WTC11 (cell line): ENCODE results near the gene PATL2. TPM values are rescaled to one million over a fixed set of nuclear protein-coding genes. Genes with fewer than 3 reads are reported as not detected.
"Not testable (repeated sequence)": the region's sequence is repeated elsewhere in the genome, so short reads cannot be mapped to it uniquely, and the experiment has no call there.

ENCODE experiments used
- ATAC-seq: fragments of 200-7000 bp; cut with Tn5 transposase; 2 replicates; pipeline ENCODE4 v1.10.0; 2021; ENCODE audit warnings: mild to moderate bottlenecking, moderate library complexity
- CTCF ChIA-PET: fragments of 300-600 bp; sonication (Branson Sonifier 250); formaldehyde crosslinking; loops from one replicate; lab custom pipeline; 2021; ENCODE audit warnings: antibody characterized with exemption; lab: Charles Lee
- POLR2A ChIA-PET: fragments of 350-600 bp; sonication (Branson Sonifier 250); formaldehyde crosslinking; loops from one replicate; lab custom pipeline; 2021; ENCODE audit warnings: antibody characterized with exemption; lab: Charles Lee
- DNase-seq: peaks from one replicate; pipeline ENCODE4 v3.0.0; 2021; ENCODE audit warnings: low spot score
- H3K27ac Mint-ChIP-seq: 2 replicates; pipeline ENCODE4 v1.8.0; 2021; ENCODE audit warnings: mixed read lengths
- H3K27me3 Mint-ChIP-seq: 2 replicates; pipeline ENCODE4 v1.8.0; 2021; ENCODE audit warnings: low read depth, mild to moderate bottlenecking, moderate library complexity, mixed read lengths
- H3K36me3 Mint-ChIP-seq: 2 replicates; pipeline ENCODE4 v1.8.0; 2021; ENCODE audit warnings: mixed read lengths
- H3K4me1 Mint-ChIP-seq: 2 replicates; pipeline ENCODE4 v1.8.0; 2022; ENCODE audit warnings: mixed read lengths
- H3K4me3 Mint-ChIP-seq: 2 replicates; pipeline ENCODE4 v1.8.0; 2021; ENCODE audit warnings: mild to moderate bottlenecking, moderate library complexity, mixed read lengths
- H3K9me3 Mint-ChIP-seq: 2 replicates; pipeline ENCODE4 v1.8.0; 2021; ENCODE audit warnings: mixed read lengths
- ELF4 ChIP-seq: sonication (generic); formaldehyde crosslinking; IDR thresholded peaks from 2 replicates; pipeline ENCODE4 v1.8.1; 2022; ENCODE audit warnings: low read depth, mild to moderate bottlenecking, moderate library complexity, missing genetic modification reagents
- FOXJ3 ChIP-seq: sonication (generic); formaldehyde crosslinking; IDR thresholded peaks from 2 replicates; pipeline ENCODE4 v1.9.0; 2021; ENCODE audit warnings: missing genetic modification reagents, mild to moderate bottlenecking, borderline replicate concordance
- FOXK1 ChIP-seq: sonication (generic); formaldehyde crosslinking; IDR thresholded peaks from 2 replicates; pipeline ENCODE4 v1.8.0; 2022; ENCODE audit warnings: mild to moderate bottlenecking, moderate library complexity, missing genetic modification reagents
- KAT7 ChIP-seq: sonication (generic); formaldehyde crosslinking; IDR thresholded peaks from 2 replicates; pipeline ENCODE4 v1.8.1; 2023; ENCODE audit warnings: missing genetic modification reagents, mild to moderate bottlenecking, borderline replicate concordance
- NR1H2 ChIP-seq: sonication (generic); formaldehyde crosslinking; IDR thresholded peaks from 2 replicates; pipeline ENCODE4 v1.9.0; 2021; ENCODE audit warnings: mild to moderate bottlenecking, moderate library complexity, missing genetic modification reagents
- SMAD3 ChIP-seq: sonication (generic); formaldehyde crosslinking; IDR thresholded peaks from 2 replicates; pipeline ENCODE4 v1.8.0; 2022; ENCODE audit warnings: missing genetic modification reagents, mild to moderate bottlenecking, borderline replicate concordance
- ZNF317 ChIP-seq: sonication (generic); formaldehyde crosslinking; IDR thresholded peaks from 2 replicates; pipeline ENCODE4 v1.8.1; 2023; ENCODE audit warnings: low read depth, mild to moderate bottlenecking, moderate library complexity, missing genetic modification reagents, borderline replicate concordance
- ZNF396 ChIP-seq: fragments of 250-450 bp; sonication (Bioruptor Pico); IDR thresholded peaks from 2 replicates; pipeline ENCODE4 v1.8.0; 2021; ENCODE audit warnings: mild to moderate bottlenecking, moderate library complexity, borderline replicate concordance
- total RNA-seq: library from RNA; stranded (reverse); gene quantifications from 3 replicates; pipeline ENCODE4 v1.2.3, GENCODE V29; 2021
- TF ChIP-seq, protein P1 (sequence below): sonication (generic); formaldehyde crosslinking; IDR thresholded peaks from 2 replicates; pipeline ENCODE4 v1.8.1; 2023; ENCODE audit warnings: mild to moderate bottlenecking, missing genetic modification reagents
- TF ChIP-seq, protein P2 (sequence below): sonication (generic); formaldehyde crosslinking; IDR thresholded peaks from 2 replicates; pipeline ENCODE4 v1.8.0; 2022; ENCODE audit warnings: mild to moderate bottlenecking, missing genetic modification reagents
- TF ChIP-seq, protein P3 (sequence below): fragments of 250-450 bp; sonication (Bioruptor Pico); IDR thresholded peaks from 2 replicates; pipeline ENCODE4 v1.9.0; 2021; ENCODE audit warnings: mild to moderate bottlenecking
- TF ChIP-seq, protein P4 (sequence below): sonication (generic); formaldehyde crosslinking; IDR thresholded peaks from 2 replicates; pipeline ENCODE4 v1.8.1; 2022; ENCODE audit warnings: missing genetic modification reagents, borderline replicate concordance
- TF ChIP-seq, protein P5 (sequence below): fragments of 200-600 bp; IDR thresholded peaks from 2 replicates; pipeline ENCODE4 v1.8.0; 2022; ENCODE audit warnings: antibody characterized with exemption
- TF ChIP-seq, protein P6 (sequence below): sonication (generic); formaldehyde crosslinking; IDR thresholded peaks from 2 replicates; pipeline ENCODE4 v1.8.0; 2022; ENCODE audit warnings: mild to moderate bottlenecking, missing genetic modification reagents
- TF ChIP-seq, protein P7 (sequence below): sonication (generic); formaldehyde crosslinking; IDR thresholded peaks from 2 replicates; pipeline ENCODE4 v1.8.0; 2023; ENCODE audit warnings: missing genetic modification reagents, mild to moderate bottlenecking, borderline replicate concordance
- TF ChIP-seq, protein P8 (sequence below): fragments of 250-450 bp; sonication (Bioruptor Pico); IDR thresholded peaks from 2 replicates; pipeline ENCODE4 v1.9.0; 2021; ENCODE audit warnings: mild to moderate bottlenecking
- TF ChIP-seq, protein P9 (sequence below): sonication (generic); formaldehyde crosslinking; IDR thresholded peaks from 2 replicates; pipeline ENCODE4 v1.8.1; 2023; ENCODE audit warnings: mild to moderate bottlenecking, missing genetic modification reagents, moderate library complexity

Gene PATL2
- total RNA-seq, 1 experiment from 2014 or later: 0.59 TPM

DNA sequence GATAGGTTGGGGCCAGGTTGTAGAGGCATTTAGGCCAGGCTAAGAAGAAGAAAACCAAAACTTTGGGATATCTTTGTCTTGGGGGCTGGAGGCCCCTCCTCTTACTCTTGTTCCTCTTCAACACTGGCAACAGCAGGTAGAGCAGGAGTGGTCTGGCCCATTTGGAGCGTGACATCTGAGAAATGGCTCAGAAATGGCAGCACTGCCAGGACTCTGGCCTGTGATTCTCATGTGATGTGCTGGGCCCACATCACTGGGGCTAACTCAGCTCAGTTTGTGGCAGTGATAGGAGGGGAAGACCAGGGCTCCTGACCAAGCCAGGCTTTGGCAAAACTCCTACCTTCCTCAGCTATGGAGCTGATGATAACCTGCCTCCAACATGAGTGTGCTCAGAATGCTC lies 18.5 kb downstream of the PATL2 start:
- CTCF ChIA-PET: interaction anchor here (0.5 to 1.7 kb wide), 3 partner anchors 21 to 30 kb away, joined by 3 to 8 read pairs (median 6); partner anchors contain the start of gene SPG11
- Mint-ChIP-seq H3K36me3 (peaks cover 1% of the 10 kb centered on the region; the same call in 1 of the 2 replicates), H3K27me3 (peaks cover 2% of the 10 kb centered on the region; the same call in 1 of the 2 replicates)
- no peak for DNase-seq
- TF ChIP-seq NR1H2 (no peak), FOXK1 (CRISPR knock-in tag) (no peak), ELF4 (CRISPR knock-in tag) (no peak), KAT7 (CRISPR knock-in tag) (no peak), ZNF396 (CRISPR knock-in tag) (no peak), SMAD3 (CRISPR knock-in tag) (no peak), FOXJ3 (CRISPR knock-in tag) (no peak), ZNF317 (no peak)
- TF ChIP-seq, protein P1, sequence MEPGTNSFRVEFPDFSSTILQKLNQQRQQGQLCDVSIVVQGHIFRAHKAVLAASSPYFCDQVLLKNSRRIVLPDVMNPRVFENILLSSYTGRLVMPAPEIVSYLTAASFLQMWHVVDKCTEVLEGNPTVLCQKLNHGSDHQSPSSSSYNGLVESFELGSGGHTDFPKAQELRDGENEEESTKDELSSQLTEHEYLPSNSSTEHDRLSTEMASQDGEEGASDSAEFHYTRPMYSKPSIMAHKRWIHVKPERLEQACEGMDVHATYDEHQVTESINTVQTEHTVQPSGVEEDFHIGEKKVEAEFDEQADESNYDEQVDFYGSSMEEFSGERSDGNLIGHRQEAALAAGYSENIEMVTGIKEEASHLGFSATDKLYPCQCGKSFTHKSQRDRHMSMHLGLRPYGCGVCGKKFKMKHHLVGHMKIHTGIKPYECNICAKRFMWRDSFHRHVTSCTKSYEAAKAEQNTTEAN (CRISPR knock-in tag): no peak
- TF ChIP-seq, protein P2, sequence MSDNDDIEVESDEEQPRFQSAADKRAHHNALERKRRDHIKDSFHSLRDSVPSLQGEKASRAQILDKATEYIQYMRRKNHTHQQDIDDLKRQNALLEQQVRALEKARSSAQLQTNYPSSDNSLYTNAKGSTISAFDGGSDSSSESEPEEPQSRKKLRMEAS (CRISPR knock-in tag): no peak
- TF ChIP-seq, protein P3, sequence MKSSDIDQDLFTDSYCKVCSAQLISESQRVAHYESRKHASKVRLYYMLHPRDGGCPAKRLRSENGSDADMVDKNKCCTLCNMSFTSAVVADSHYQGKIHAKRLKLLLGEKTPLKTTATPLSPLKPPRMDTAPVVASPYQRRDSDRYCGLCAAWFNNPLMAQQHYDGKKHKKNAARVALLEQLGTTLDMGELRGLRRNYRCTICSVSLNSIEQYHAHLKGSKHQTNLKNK (CRISPR knock-in tag): no peak
- TF ChIP-seq, protein P4, sequence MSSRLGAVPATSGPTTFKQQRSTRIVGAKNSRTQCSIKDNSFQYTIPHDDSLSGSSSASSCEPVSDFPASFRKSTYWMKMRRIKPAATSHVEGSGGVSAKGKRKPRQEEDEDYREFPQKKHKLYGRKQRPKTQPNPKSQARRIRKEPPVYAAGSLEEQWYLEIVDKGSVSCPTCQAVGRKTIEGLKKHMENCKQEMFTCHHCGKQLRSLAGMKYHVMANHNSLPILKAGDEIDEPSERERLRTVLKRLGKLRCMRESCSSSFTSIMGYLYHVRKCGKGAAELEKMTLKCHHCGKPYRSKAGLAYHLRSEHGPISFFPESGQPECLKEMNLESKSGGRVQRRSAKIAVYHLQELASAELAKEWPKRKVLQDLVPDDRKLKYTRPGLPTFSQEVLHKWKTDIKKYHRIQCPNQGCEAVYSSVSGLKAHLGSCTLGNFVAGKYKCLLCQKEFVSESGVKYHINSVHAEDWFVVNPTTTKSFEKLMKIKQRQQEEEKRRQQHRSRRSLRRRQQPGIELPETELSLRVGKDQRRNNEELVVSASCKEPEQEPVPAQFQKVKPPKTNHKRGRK (CRISPR knock-in tag): no peak
- TF ChIP-seq, protein P5, sequence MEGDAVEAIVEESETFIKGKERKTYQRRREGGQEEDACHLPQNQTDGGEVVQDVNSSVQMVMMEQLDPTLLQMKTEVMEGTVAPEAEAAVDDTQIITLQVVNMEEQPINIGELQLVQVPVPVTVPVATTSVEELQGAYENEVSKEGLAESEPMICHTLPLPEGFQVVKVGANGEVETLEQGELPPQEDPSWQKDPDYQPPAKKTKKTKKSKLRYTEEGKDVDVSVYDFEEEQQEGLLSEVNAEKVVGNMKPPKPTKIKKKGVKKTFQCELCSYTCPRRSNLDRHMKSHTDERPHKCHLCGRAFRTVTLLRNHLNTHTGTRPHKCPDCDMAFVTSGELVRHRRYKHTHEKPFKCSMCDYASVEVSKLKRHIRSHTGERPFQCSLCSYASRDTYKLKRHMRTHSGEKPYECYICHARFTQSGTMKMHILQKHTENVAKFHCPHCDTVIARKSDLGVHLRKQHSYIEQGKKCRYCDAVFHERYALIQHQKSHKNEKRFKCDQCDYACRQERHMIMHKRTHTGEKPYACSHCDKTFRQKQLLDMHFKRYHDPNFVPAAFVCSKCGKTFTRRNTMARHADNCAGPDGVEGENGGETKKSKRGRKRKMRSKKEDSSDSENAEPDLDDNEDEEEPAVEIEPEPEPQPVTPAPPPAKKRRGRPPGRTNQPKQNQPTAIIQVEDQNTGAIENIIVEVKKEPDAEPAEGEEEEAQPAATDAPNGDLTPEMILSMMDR: no peak
- TF ChIP-seq, protein P6, sequence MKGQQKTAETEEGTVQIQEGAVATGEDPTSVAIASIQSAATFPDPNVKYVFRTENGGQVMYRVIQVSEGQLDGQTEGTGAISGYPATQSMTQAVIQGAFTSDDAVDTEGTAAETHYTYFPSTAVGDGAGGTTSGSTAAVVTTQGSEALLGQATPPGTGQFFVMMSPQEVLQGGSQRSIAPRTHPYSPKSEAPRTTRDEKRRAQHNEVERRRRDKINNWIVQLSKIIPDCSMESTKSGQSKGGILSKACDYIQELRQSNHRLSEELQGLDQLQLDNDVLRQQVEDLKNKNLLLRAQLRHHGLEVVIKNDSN (CRISPR knock-in tag): no peak
- TF ChIP-seq, protein P7, sequence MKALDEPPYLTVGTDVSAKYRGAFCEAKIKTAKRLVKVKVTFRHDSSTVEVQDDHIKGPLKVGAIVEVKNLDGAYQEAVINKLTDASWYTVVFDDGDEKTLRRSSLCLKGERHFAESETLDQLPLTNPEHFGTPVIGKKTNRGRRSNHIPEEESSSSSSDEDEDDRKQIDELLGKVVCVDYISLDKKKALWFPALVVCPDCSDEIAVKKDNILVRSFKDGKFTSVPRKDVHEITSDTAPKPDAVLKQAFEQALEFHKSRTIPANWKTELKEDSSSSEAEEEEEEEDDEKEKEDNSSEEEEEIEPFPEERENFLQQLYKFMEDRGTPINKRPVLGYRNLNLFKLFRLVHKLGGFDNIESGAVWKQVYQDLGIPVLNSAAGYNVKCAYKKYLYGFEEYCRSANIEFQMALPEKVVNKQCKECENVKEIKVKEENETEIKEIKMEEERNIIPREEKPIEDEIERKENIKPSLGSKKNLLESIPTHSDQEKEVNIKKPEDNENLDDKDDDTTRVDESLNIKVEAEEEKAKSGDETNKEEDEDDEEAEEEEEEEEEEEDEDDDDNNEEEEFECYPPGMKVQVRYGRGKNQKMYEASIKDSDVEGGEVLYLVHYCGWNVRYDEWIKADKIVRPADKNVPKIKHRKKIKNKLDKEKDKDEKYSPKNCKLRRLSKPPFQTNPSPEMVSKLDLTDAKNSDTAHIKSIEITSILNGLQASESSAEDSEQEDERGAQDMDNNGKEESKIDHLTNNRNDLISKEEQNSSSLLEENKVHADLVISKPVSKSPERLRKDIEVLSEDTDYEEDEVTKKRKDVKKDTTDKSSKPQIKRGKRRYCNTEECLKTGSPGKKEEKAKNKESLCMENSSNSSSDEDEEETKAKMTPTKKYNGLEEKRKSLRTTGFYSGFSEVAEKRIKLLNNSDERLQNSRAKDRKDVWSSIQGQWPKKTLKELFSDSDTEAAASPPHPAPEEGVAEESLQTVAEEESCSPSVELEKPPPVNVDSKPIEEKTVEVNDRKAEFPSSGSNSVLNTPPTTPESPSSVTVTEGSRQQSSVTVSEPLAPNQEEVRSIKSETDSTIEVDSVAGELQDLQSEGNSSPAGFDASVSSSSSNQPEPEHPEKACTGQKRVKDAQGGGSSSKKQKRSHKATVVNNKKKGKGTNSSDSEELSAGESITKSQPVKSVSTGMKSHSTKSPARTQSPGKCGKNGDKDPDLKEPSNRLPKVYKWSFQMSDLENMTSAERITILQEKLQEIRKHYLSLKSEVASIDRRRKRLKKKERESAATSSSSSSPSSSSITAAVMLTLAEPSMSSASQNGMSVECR: no peak
- TF ChIP-seq, protein P8, sequence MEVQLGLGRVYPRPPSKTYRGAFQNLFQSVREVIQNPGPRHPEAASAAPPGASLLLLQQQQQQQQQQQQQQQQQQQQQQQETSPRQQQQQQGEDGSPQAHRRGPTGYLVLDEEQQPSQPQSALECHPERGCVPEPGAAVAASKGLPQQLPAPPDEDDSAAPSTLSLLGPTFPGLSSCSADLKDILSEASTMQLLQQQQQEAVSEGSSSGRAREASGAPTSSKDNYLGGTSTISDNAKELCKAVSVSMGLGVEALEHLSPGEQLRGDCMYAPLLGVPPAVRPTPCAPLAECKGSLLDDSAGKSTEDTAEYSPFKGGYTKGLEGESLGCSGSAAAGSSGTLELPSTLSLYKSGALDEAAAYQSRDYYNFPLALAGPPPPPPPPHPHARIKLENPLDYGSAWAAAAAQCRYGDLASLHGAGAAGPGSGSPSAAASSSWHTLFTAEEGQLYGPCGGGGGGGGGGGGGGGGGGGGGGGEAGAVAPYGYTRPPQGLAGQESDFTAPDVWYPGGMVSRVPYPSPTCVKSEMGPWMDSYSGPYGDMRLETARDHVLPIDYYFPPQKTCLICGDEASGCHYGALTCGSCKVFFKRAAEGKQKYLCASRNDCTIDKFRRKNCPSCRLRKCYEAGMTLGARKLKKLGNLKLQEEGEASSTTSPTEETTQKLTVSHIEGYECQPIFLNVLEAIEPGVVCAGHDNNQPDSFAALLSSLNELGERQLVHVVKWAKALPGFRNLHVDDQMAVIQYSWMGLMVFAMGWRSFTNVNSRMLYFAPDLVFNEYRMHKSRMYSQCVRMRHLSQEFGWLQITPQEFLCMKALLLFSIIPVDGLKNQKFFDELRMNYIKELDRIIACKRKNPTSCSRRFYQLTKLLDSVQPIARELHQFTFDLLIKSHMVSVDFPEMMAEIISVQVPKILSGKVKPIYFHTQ (CRISPR knock-in tag): no peak
- TF ChIP-seq, protein P9, sequence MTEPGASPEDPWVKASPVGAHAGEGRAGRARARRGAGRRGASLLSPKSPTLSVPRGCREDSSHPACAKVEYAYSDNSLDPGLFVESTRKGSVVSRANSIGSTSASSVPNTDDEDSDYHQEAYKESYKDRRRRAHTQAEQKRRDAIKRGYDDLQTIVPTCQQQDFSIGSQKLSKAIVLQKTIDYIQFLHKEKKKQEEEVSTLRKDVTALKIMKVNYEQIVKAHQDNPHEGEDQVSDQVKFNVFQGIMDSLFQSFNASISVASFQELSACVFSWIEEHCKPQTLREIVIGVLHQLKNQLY: no peak
- TF ChIP-seq, all 79 proteins: peak for 0
- Mint-ChIP-seq H3K27ac (no peak overlapping the region), H3K4me1 (no peaks in the 10 kb centered on the region), H3K9me3 (peaks cover 16% of the 10 kb centered on the region), H3K4me3 (no peak overlapping the region)
- ATAC-seq: no peak
- POLR2A ChIA-PET: no interaction called here

DNA sequence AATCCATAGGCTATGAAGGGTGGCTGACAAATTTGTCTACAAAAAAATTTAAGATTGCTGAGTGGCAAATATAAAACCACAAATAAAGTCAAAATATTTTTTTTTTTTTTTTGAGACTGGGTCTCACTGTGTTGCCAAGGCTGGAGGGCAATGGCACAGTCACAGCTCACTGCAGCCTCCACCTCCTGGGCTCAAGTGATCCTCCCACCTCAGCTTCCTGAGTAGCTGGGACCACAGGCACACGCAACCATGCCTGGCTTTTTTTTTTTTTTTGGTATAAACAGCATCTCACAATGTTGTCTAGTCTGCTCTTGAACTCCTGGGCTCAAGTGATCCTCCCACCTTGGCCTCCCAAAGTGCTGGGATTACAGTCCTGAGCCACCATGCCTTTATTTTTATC lies 20.9 kb downstream of the PATL2 start:
- H3K4me3 Mint-ChIP-seq, POLR2A ChIA-PET, ATAC-seq, H3K36me3 Mint-ChIP-seq, DNase-seq, H3K27ac Mint-ChIP-seq, H3K27me3 Mint-ChIP-seq, H3K4me1 Mint-ChIP-seq: not testable (repeated sequence)
- CTCF ChIA-PET: interaction anchor here (2.0 kb wide), 1 partner anchor 27 kb away, joined by 6 read pairs; the partner anchor contains the start of gene SPG11
- peaks cover 27% of the 10 kb centered on the region for H3K9me3 Mint-ChIP-seq

DNA sequence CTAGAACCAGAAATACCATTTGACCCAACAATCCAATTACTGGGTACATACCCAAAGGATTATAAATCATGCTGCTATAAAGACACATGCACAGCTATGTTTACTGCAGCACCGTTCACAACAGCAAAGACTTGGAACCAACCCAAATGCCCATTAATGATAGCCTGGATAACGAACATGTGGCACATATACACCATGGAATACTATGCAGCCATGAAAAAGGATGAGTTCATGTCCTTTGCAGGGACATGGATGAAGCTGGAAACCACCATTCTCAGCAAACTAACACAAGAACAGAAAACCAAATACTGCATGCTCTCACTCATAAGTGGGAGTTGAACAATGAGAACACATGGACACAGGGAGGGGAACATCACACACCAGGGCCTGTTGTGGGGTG lies 21.8 kb downstream of the PATL2 start:
- POLR2A ChIA-PET, H3K36me3 Mint-ChIP-seq, ATAC-seq, H3K27me3 Mint-ChIP-seq, DNase-seq, H3K27ac Mint-ChIP-seq, H3K4me3 Mint-ChIP-seq, H3K4me1 Mint-ChIP-seq: not testable (repeated sequence)
- peaks cover 34% of the 10 kb centered on the region for H3K9me3 Mint-ChIP-seq
- CTCF ChIA-PET: interaction anchor here (0.8 to 2.0 kb wide), 2 partner anchors 26 to 424 kb away, joined by 3 to 6 read pairs; partner anchors contain the start of gene SPG11
